B cell (primary cell): ENCODE measurements around the gene ORAI3.

ENCODE experiments used
- EZH2 ChIP-seq: IDR thresholded peaks from 2 replicates; pipeline ENCODE4 v1.6.1; 2012; ENCODE audit warnings: borderline replicate concordance, low read depth, mild to moderate bottlenecking, moderate library complexity, low read length; ENCODE audit not compliant: insufficient read depth, poor library complexity, severe bottlenecking
- TF ChIP-seq, protein P1 (sequence below): fragments of 200-600 bp; IDR thresholded peaks from one replicate; pipeline ENCODE4 v1.8.0; 2022; ENCODE audit warnings: antibody characterized with exemption, mild to moderate bottlenecking

DNA sequence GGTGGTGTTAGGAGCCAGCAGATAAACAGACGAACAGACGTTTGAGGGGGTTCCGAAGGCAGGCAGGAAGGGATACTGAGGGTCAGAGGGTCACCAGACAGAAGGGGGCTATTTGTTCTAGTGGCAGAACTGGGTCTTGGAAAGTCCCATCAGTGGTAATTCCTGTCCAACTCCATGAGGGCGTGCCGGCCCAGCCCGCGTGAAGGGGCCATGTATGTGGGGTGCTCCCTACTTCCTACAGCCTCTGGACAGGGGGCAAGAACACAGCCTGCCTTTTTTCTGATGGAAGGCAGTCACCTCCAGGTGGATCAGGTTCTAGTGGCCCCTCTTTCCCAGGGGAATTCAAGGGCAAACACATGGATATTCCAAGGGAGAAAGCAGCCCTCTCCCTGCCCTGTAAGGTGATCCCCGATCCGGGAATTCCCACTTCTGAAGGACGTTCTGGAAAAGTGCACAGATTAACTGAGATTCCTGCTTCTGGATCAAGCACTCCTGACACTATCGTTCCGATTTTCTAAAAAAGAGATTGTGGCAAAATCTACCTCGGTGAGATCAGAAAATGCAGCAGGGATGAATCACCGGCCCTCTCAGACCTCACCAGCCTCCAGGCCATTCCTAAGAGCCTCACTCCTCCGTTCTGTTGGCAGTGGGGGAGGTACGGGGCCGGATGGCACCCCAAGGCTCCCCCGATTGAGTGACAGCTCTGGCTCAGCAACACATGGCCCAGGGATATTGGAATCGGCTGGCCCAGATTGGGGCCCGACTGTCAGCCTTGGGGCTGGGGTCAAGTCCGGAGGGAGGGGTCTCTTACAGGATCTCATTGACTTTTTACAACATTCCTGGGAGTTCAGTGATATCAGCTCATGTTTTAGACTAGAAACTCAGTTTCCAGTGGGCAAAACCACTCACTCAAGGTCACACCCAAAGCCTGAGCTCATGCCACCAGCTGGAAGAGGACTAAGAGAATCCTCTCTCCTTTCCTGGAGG is 49.1 kb downstream of the ORAI3 start:
- TF ChIP-seq, protein P1, sequence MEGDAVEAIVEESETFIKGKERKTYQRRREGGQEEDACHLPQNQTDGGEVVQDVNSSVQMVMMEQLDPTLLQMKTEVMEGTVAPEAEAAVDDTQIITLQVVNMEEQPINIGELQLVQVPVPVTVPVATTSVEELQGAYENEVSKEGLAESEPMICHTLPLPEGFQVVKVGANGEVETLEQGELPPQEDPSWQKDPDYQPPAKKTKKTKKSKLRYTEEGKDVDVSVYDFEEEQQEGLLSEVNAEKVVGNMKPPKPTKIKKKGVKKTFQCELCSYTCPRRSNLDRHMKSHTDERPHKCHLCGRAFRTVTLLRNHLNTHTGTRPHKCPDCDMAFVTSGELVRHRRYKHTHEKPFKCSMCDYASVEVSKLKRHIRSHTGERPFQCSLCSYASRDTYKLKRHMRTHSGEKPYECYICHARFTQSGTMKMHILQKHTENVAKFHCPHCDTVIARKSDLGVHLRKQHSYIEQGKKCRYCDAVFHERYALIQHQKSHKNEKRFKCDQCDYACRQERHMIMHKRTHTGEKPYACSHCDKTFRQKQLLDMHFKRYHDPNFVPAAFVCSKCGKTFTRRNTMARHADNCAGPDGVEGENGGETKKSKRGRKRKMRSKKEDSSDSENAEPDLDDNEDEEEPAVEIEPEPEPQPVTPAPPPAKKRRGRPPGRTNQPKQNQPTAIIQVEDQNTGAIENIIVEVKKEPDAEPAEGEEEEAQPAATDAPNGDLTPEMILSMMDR = no peak
- no peak for TF ChIP-seq EZH2
